GM23338 (cell line): Measurements from ENCODE around the gene SV2A.

Source experiments
- CREB1 ChIP-seq: fragments of 250-450 bp; sonication (Bioruptor Pico); IDR thresholded peaks from 2 replicates; pipeline ENCODE4 v1.5.0; 2020; ENCODE audit warnings: low read depth, mild to moderate bottlenecking, moderate library complexity
- CTCF ChIP-seq, 2 experiments: fragments of 200-600 bp in 1 of 2; sonication (generic) in 1 of 2; conservative IDR thresholded peaks; 2 replicates each; pipeline versions ENCODE4 v1.5.1 to v1.6.1; 2016 to 2017; ENCODE audit warnings: antibody characterized with exemption in 2 of 2, low read depth in 2 of 2, mild to moderate bottlenecking in 2 of 2, moderate library complexity in 1 of 2
- EZH2 ChIP-seq: fragments of 200-600 bp; sonication (generic); IDR thresholded peaks from one replicate; pipeline ENCODE4 v1.8.0; 2017; ENCODE audit warnings: antibody characterized with exemption, mild to moderate bottlenecking, low read depth; ENCODE audit not compliant: unreplicated experiment
- EZH2phosphoT487 ChIP-seq: fragments of 200-600 bp; sonication (generic); IDR thresholded peaks from one replicate; pipeline ENCODE4 v1.8.1; 2018; ENCODE audit warnings: antibody characterized with exemption; ENCODE audit not compliant: unreplicated experiment
- JUNB ChIP-seq: IDR thresholded peaks from one replicate; pipeline ENCODE4 v1.6.1; 2016; ENCODE audit warnings: antibody characterized with exemption; ENCODE audit not compliant: unreplicated experiment
- POLR2AphosphoS5 ChIP-seq: IDR thresholded peaks from 2 replicates; pipeline ENCODE4 v1.6.1; 2016; ENCODE audit warnings: antibody characterized with exemption, low read depth
- REST ChIP-seq: IDR thresholded peaks from one replicate; pipeline ENCODE4 v1.6.1; 2018; ENCODE audit warnings: antibody characterized with exemption; ENCODE audit not compliant: unreplicated experiment

DNA sequence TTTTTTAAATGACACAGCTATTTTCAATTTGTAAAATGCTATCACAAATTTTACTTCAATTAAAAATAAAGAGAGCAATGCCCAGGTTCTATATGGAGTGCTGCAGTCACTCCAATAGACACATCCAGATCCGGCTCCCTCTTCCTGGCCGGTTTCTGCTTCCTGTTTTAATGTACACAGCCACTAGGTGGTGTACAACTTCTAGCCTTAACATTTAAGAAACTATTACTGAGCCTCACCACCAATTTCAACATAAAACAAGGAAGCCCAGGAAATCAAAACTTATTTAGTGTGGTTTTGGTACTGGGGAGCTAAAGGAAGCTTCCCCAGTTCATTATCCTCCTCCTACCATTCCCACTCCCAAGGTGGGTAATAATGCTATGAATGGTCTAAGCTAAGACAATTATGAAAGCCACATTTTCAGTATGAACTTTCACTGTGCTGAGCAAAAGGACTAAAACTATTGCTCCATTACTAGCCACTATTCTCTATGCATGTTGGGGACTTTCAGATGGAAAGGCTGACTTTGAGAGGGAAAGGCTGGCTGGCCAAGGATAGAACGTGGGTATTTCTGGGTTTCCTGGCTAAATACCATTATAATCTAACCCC is 44.5 kb upstream of the SV2A start:
- TF ChIP-seq CTCF (conservative IDR thresholded peaks at IDR 0.05; ENCODE audit: low read depth in 2 of 2) (peak; percentile 73 to 79), REST (no peak), JUNB (no peak), POLR2AphosphoS5 (no peak), EZH2 (no peak), EZH2phosphoT487 (no peak), CREB1 (CRISPR knock-in tag) (no peak)
